Psoas muscle (tissue), 8 donors: ENCODE data around the gene KCND3. TPM values are rescaled to one million over a fixed set of nuclear protein-coding genes. Genes with fewer than 3 reads are reported as not detected.

Experiments used
- ATAC-seq, 4 donors: fragments of 200-7000 bp; cut with Tn5 transposase; one replicate each; pipeline ENCODE4 v1.9.1; 2020; ENCODE audit warnings: moderate library complexity in 3 of 4, mild to moderate bottlenecking in 2 of 4
- DNase-seq, 2 donors: peaks; one replicate each; pipeline ENCODE4 v3.0.0-alpha.2; 2020
- H3K27ac ChIP-seq: fragments of 200-600 bp; one replicate; pipeline ENCODE4 v1.8.0; 2022
- H3K27me3 ChIP-seq, 3 donors: fragments of 200-600 bp in 1 of 3; one replicate each; pipeline versions ENCODE4 v1.6.1 to v1.8.0; 2013 to 2022; ENCODE audit warnings: low read length in 2 of 3, mild to moderate bottlenecking in 2 of 3, moderate library complexity in 1 of 3; ENCODE audit not compliant: insufficient read depth in 3 of 3
- H3K36me3 ChIP-seq, 2 donors: fragments of 200-600 bp in 1 of 2; one replicate each; pipeline versions ENCODE4 v1.6.1 to v1.8.0; 2013 to 2022; ENCODE audit warnings: low read depth in 1 of 2, mild to moderate bottlenecking in 1 of 2, moderate library complexity in 1 of 2; ENCODE audit not compliant: insufficient read depth in 1 of 2
- H3K4me1 ChIP-seq: fragments of 200-600 bp; one replicate; pipeline ENCODE4 v1.8.0; 2022
- H3K4me3 ChIP-seq: fragments of 200-600 bp; one replicate; pipeline ENCODE4 v1.8.0; 2022; ENCODE audit warnings: mild to moderate bottlenecking
- H3K9me3 ChIP-seq: fragments of 200-600 bp; one replicate; pipeline ENCODE4 v1.8.0; 2022
- CTCF ChIP-seq: fragments of 200-600 bp; IDR thresholded peaks from one replicate; pipeline ENCODE4 v1.8.0; 2022; ENCODE audit warnings: antibody characterized with exemption
- WGBS, 3 donors: extraction: QIAGEN DNeasy Blood & Tissue Kit; methylation state at CpG; one replicate each; pipeline versions ENCODE4 v1.1.6 to v1.1.7; 2013; 5-methylcytosine and 5-hydroxymethylcytosine counted together
- intact Hi-C, 2 donors: fragments of 100-400 bp; cut with DNase I; formaldehyde crosslinking; loops; one replicate each; pipeline versions ENCODE4 v1.11.0 to v1.14.2; 2022
- polyA plus RNA-seq, 3 donors: library from polyadenylated mRNA; stranded (reverse); fragments of 200-250 nt; gene quantifications; one replicate each; pipeline ENCODE4 v1.2.3, GENCODE V29; 2013
- total RNA-seq, 4 donors: library from RNA; stranded (reverse); fragmentation: NEBNext Ultra II Directional in 2 of 4; extraction: Animal tissue kit (Norgen Biotek cat#: 25700) in 2 of 4; gene quantifications; one replicate each; pipeline versions ENCODE4 v1.2.1 to v1.2.4, GENCODE V29; 2021 to 2023
- donor health status: healthy with polysubstance abuse.
- donor health status: DM: no; HTN: no; CAD: no; lungs with moderate emphysema.
- donor health status: Bipolar disorder and iron deficiency.
- donor health status: healthy.
- donor health status: DM: yes; HTN: yes; CAD: no.
- donor health status: DM: no; HTN: no; CAD: no.
- donor health status: DM: no; HTN: no; CAD: no.
- donor health status: DM: yes; HTN: yes; CAD: no.

Gene KCND3
- total and polyA plus RNA-seq, 7 donors = 0.53 to 4.1 (median 1.3) TPM

GRCh38 chr1:111770916-111771315 is 218.6 kb downstream of the KCND3 start:
- WGBS, 3 donors = 86 to 90% (median 87%) methylated on average over 4 of the region's 4 CpGs
- Histone ChIP-seq H3K4me1 (peaks cover 10% of the 10 kb centered on the region), H3K36me3 (peaks cover 3 to 47% of the 10 kb centered on the region in 2 donors), H3K9me3 (no peaks in the 10 kb centered on the region), H3K27me3 (no peaks in the 10 kb centered on the region), H3K27ac (no peak overlapping the region), H3K4me3 (no peak overlapping the region)
- intact Hi-C loops = loop anchor here in 1 of 2 donors (10.0 kb wide), 1 partner anchor 546 kb away; the partner anchor contains the start of gene CHI3L2
- DNase-seq (no peak), ATAC-seq (no peak)
- no peak for TF ChIP-seq CTCF

GRCh38 chr1:111769517-111770146 is 219.8 kb downstream of the KCND3 start:
- peak overlapping the region; percentile 50 for H3K27ac ChIP-seq
- intact Hi-C loops = loop anchor here (5.0 to 10.0 kb wide), 4 partner anchors 262 to 545 kb away; partner anchors contain the start of gene CHI3L2 (in 1 of the 2)

GRCh38 chr1:111768625-111769024 is 220.8 kb downstream of the KCND3 start:
- intact Hi-C loops = loop anchor here (5.0 to 10.0 kb wide), 3 partner anchors 261 to 286 kb away; no protein-coding TSS in a partner anchor
- Histone ChIP-seq H3K27me3 (no peaks in the 10 kb centered on the region), H3K4me1 (peaks cover 10% of the 10 kb centered on the region), H3K27ac (peak overlapping the region; percentile 50), H3K36me3 (peaks cover 3 to 59% of the 10 kb centered on the region in 2 donors), H3K9me3 (no peaks in the 10 kb centered on the region), H3K4me3 (no peak overlapping the region)
- DNase-seq (no peak), ATAC-seq (peak in 1 of 4 donors; percentile 27)
- TF ChIP-seq CTCF = no peak

More at GRCh38 chr1:111769517-111770146, 219.8 kb downstream of the KCND3 start:
- peak; percentile 90 for TF ChIP-seq CTCF
- Histone ChIP-seq H3K27me3 (no peaks in the 10 kb centered on the region), H3K9me3 (no peaks in the 10 kb centered on the region), H3K4me1 (peaks cover 10% of the 10 kb centered on the region), H3K36me3 (peaks cover 3 to 59% of the 10 kb centered on the region in 2 donors), H3K4me3 (peak overlapping the region; percentile 35)
- WGBS, 3 donors = 26 to 43% (median 28%) methylated on average over 6 of the region's 6 CpGs
- peak; percentile 82 to 97 (median 93) for ATAC-seq
- DNase-seq = no peak

GRCh38 chr1:111768023-111768422 is 221.4 kb downstream of the KCND3 start:
- intact Hi-C loops = loop anchor here (5.0 to 10.0 kb wide), 3 partner anchors 261 to 286 kb away; no protein-coding TSS in a partner anchor
- H3K4me1 ChIP-seq = peaks cover 10% of the 10 kb centered on the region
- no peak overlapping the region for H3K27ac ChIP-seq

More at GRCh38 chr1:111768023-111768422, 221.4 kb downstream of the KCND3 start:
- no peak overlapping the region for H3K4me3 ChIP-seq
- peaks cover 6 to 64% of the 10 kb centered on the region in 2 donors for H3K36me3 ChIP-seq
- DNase-seq = no peak
- TF ChIP-seq CTCF = no peak
- no peaks in the 10 kb centered on the region for H3K27me3 ChIP-seq
- H3K9me3 ChIP-seq = no peaks in the 10 kb centered on the region
- ATAC-seq = no peak
